HepG2 (cell line): ENCODE measurements around the gene KANSL1. TPM values are rescaled to one million over a fixed set of nuclear protein-coding genes. Genes with fewer than 3 reads are reported as not detected.

Source experiments
- ATAC-seq: fragments of 200-7000 bp; cut with Tn5 transposase; 3 replicates; pipeline ENCODE4 v1.9.1; 2020; ENCODE audit warnings: mild to moderate bottlenecking, moderate library complexity
- BruUV-seq: library from RNA; stranded (reverse); fragments of 400-500 nt; replicated peaks from 2 replicates; lab custom pipeline; 2021; lab: Mats Ljungman, UMichigan
- CTCF ChIA-PET: fragments of 300-600 bp; formaldehyde crosslinking; extraction: SDS; loops from one replicate; lab custom pipeline; 2021; ENCODE audit warnings: low total read pairs, inconsistent platforms, low intra/inter-chr PET ratio; lab: Yijun Ruan, JAX
- POLR2A ChIA-PET: fragments of 350-600 bp; sonication (Branson Sonifier 250); formaldehyde crosslinking; loops from one replicate; lab custom pipeline; 2020; ENCODE audit warnings: antibody characterized with exemption, inconsistent platforms; lab: Yijun Ruan, JAX
- DNase-seq: peaks from one replicate; pipeline ENCODE4 v3.0.0-alpha.2; 2015; ENCODE audit warnings: low spot score
- FAIRE-seq: peaks from 3 replicates; lab custom pipeline; 2011; peaks lifted over from hg19 to GRCh38; lab: Jason Lieb, UNC
- H2AFZ ChIP-seq: one replicate; pipeline ENCODE4 v1.6.1; 2011; ENCODE audit warnings: low read length, inconsistent platforms
- H3K27ac ChIP-seq: fragments of 300-600 bp; 3 replicates; pipeline ENCODE4 v1.8.0; 2011; ENCODE audit warnings: mixed run types, mild to moderate bottlenecking, mixed read lengths, low read length, inconsistent platforms; ENCODE audit not compliant: insufficient read depth; ENCODE audit errors: extremely low read length
- H3K27me3 ChIP-seq, 2 experiments: fragments of 200-600 bp in 1 of 2; 2 replicates in 1 of 2; 3 replicates in 1 of 2; pipeline versions ENCODE4 v1.6.0 to v1.8.0; 2011; ENCODE audit warnings: low read length in 2 of 2, mild to moderate bottlenecking in 2 of 2, moderate library complexity in 2 of 2, inconsistent platforms in 1 of 2; ENCODE audit not compliant: insufficient read depth in 2 of 2, control insufficient read depth in 1 of 2
- H3K36me3 ChIP-seq, 2 experiments: fragments of 200-600 bp in 1 of 2; replicated peaks in 1 of 2; 2 replicates in 1 of 2; 3 replicates in 1 of 2; pipeline versions ENCODE4 v1.5.1 to v1.8.0; 2011; ENCODE audit warnings: low read length in 2 of 2, inconsistent platforms in 1 of 2; ENCODE audit not compliant: insufficient read depth in 2 of 2, control insufficient read depth in 1 of 2
- H3K4me1 ChIP-seq: 2 replicates; pipeline ENCODE4 v1.5.1; 2012; ENCODE audit warnings: low read length, inconsistent platforms; ENCODE audit not compliant: insufficient read depth
- H3K4me2 ChIP-seq: 2 replicates; pipeline ENCODE4 v1.6.0; 2011; ENCODE audit warnings: low read depth, low read length, inconsistent platforms
- H3K4me3 ChIP-seq, 3 experiments: fragments of 200-600 bp in 1 of 3; sonication (generic), shearing (Covaris generic) in 1 of 3; replicated peaks in 1 of 3; 2 replicates each; pipeline ENCODE4 v1.5.1; 2011 to 2016; ENCODE audit warnings: low read length in 3 of 3, inconsistent platforms in 2 of 3, low read depth in 2 of 3, mild to moderate bottlenecking in 2 of 3, control low read depth in 1 of 3, mixed read lengths in 1 of 3; ENCODE audit not compliant: insufficient read depth in 1 of 3
- H3K79me2 ChIP-seq: one replicate; pipeline ENCODE4 v1.6.1; 2011; ENCODE audit warnings: low read length, inconsistent platforms; ENCODE audit not compliant: insufficient read depth
- H3K9ac ChIP-seq: 2 replicates; pipeline ENCODE4 v1.6.0; 2011; ENCODE audit warnings: mild to moderate bottlenecking, low read depth, low read length, inconsistent platforms; ENCODE audit not compliant: insufficient read depth
- H3K9me3 ChIP-seq: 2 replicates; pipeline ENCODE4 v1.5.1; 2012; ENCODE audit warnings: mild to moderate bottlenecking, low read length
- H4K20me1 ChIP-seq: 2 replicates; pipeline ENCODE4 v1.6.0; 2011; ENCODE audit warnings: inconsistent platforms, mild to moderate bottlenecking, low read length, moderate library complexity; ENCODE audit not compliant: insufficient read depth
- ATF1 ChIP-seq: IDR thresholded peaks from 2 replicates; pipeline ENCODE4 v1.6.1; 2016; ENCODE audit warnings: mild to moderate bottlenecking, control low read depth
- BATF2 ChIP-seq: sonication (generic); formaldehyde crosslinking; IDR thresholded peaks from 2 replicates; pipeline ENCODE4 v1.8.0; 2022; ENCODE audit warnings: mild to moderate bottlenecking, missing genetic modification reagents, moderate library complexity
- BRCA1 ChIP-seq: sonication (generic); formaldehyde crosslinking; IDR thresholded peaks from 2 replicates; pipeline ENCODE4 v1.4.0; 2020; ENCODE audit warnings: missing genetic modification reagents
- EZH2 ChIP-seq: conservative IDR thresholded peaks from 2 replicates; pipeline ENCODE4 v1.6.1; 2012; ENCODE audit warnings: mild to moderate bottlenecking, low read depth, low read length, moderate library complexity
- FOXA1 ChIP-seq, 2 experiments: fragments of 450-650 bp in 1 of 2; sonication (generic) in 1 of 2; formaldehyde crosslinking in 1 of 2; IDR thresholded peaks; 2 replicates each; pipeline versions ENCODE4 v1.4.0 to v1.6.1; 2016 to 2020; ENCODE audit warnings: missing genetic modification reagents in 1 of 2
- FOXA3 ChIP-seq: IDR thresholded peaks from 2 replicates; pipeline ENCODE4 v1.6.1; 2016; ENCODE audit warnings: missing genetic modification reagents, missing compliant biosample characterization
- JDP2 ChIP-seq: sonication (generic); formaldehyde crosslinking; IDR thresholded peaks from 2 replicates; pipeline ENCODE4 v1.8.1; 2022; ENCODE audit warnings: missing genetic modification reagents, borderline replicate concordance
- NFIB ChIP-seq: sonication (generic); formaldehyde crosslinking; IDR thresholded peaks from 2 replicates; pipeline ENCODE4 v1.9.0; 2021; ENCODE audit warnings: missing genetic modification reagents, mild to moderate bottlenecking, borderline replicate concordance
- RBM39 ChIP-seq: fragments of 200-400 bp; formaldehyde crosslinking; IDR thresholded peaks from one replicate; pipeline ENCODE4 v1.6.1; 2018; ENCODE audit warnings: antibody characterized with exemption, mild to moderate bottlenecking, low read depth, low read length; ENCODE audit not compliant: poor library complexity, severe bottlenecking
- SATB2 ChIP-seq: sonication (generic); formaldehyde crosslinking; IDR thresholded peaks from 2 replicates; pipeline ENCODE4 v1.5.0; 2020; ENCODE audit warnings: missing genetic modification reagents
- ZC3H13 ChIP-seq: sonication (generic); formaldehyde crosslinking; IDR thresholded peaks from 2 replicates; pipeline ENCODE4 v1.8.1; 2023; ENCODE audit warnings: mild to moderate bottlenecking, missing genetic modification reagents, moderate library complexity
- ZFP1 ChIP-seq: IDR thresholded peaks from 2 replicates; pipeline ENCODE4 v1.6.1; 2016
- ZKSCAN5 ChIP-seq: sonication (generic); formaldehyde crosslinking; IDR thresholded peaks from 2 replicates; pipeline ENCODE4 v1.5.1; 2020; ENCODE audit warnings: mild to moderate bottlenecking, missing genetic modification reagents
- ZNF530 ChIP-seq: sonication (generic); formaldehyde crosslinking; IDR thresholded peaks from 2 replicates; pipeline ENCODE4 v1.5.0; 2020; ENCODE audit warnings: low read depth, mild to moderate bottlenecking, missing genetic modification reagents
- ZNF577 ChIP-seq: sonication (generic); formaldehyde crosslinking; IDR thresholded peaks from 2 replicates; pipeline ENCODE4 v1.4.0; 2020; ENCODE audit warnings: mild to moderate bottlenecking, low read depth, missing genetic modification reagents, borderline replicate concordance
- ZNF629 ChIP-seq: sonication (generic); formaldehyde crosslinking; conservative IDR thresholded peaks from 2 replicates; pipeline ENCODE4 v1.5.0; 2020; ENCODE audit warnings: missing genetic modification reagents
- ZSCAN31 ChIP-seq: sonication (generic); formaldehyde crosslinking; IDR thresholded peaks from 2 replicates; pipeline ENCODE4 v1.5.0; 2020; ENCODE audit warnings: low read depth, mild to moderate bottlenecking, missing genetic modification reagents
- WGBS: methylation state at CpG from one replicate; pipeline ENCODE4 v1.1.6; 2017; ENCODE audit warnings: low lambda C conversion rate; 5-methylcytosine and 5-hydroxymethylcytosine counted together
- in situ Hi-C: cut with HindIII; loops from 2 replicates; pipeline ENCODE4 v1.10.0; 2017; ENCODE audit warnings: low pct_unique_long_range_greater_than_20kb; ENCODE audit not compliant: extremely low pct_ligation_motif_present
- intact Hi-C: fragments of 100-400 bp; cut with micrococcal nuclease; formaldehyde crosslinking; loops from one replicate; pipeline ENCODE4 v1.10.0; 2022; ENCODE audit not compliant: unreplicated experiment
- polyA plus RNA-seq, 8 experiments: library from polyadenylated mRNA; depleted of rRNA in 3 of 8; stranded (reverse) in 7 of 8; unstranded in 1 of 8; fragments of >200 nt; fragmentation: Illumina TruSeq in 4 of 8; extraction: Trizol in 4 of 8; gene quantifications; 2 replicates each; pipeline versions ENCODE4 v1.2.1 to v1.2.3, GENCODE V29; 2011 to 2016; ENCODE audit warnings: low read depth in 4 of 8, missing spikeins in 1 of 8, mixed read lengths in 1 of 8; ENCODE audit not compliant: insufficient read depth in 1 of 8
- total RNA-seq, 5 experiments: library from RNA; depleted of rRNA; stranded (reverse); fragments of >200 nt; fragmentation: Illumina TruSeq; extraction: Trizol; gene quantifications; 2 replicates each; pipeline ENCODE4 v1.2.3, GENCODE V29; 2016; ENCODE audit warnings: low read depth in 1 of 5
- TF ChIP-seq, protein P1 (sequence below): IDR thresholded peaks from 2 replicates; pipeline ENCODE4 v1.6.1; 2016; ENCODE audit warnings: mild to moderate bottlenecking, missing biosample characterization, missing genetic modification reagents
- TF ChIP-seq, protein P2 (sequence below), 2 experiments: sonication (generic) in 1 of 2; formaldehyde crosslinking in 1 of 2; IDR thresholded peaks; 2 replicates each; pipeline versions ENCODE4 v1.4.0 to v1.6.1; 2016 to 2020; ENCODE audit warnings: borderline replicate concordance in 1 of 2, low read depth in 1 of 2, mild to moderate bottlenecking in 1 of 2, missing genetic modification reagents in 1 of 2
- TF ChIP-seq, protein P3 (sequence below): sonication (generic); formaldehyde crosslinking; IDR thresholded peaks from 2 replicates; pipeline ENCODE4 v1.5.1; 2020; ENCODE audit warnings: mild to moderate bottlenecking, missing genetic modification reagents, moderate library complexity

The KANSL1 gene
- total and polyA plus RNA-seq, 2 of the 13 experiments (the other 11 are each of a cell fraction or from before 2014, with no cell fraction given): 24.0 to 59.6 TPM

- ChIA-PET POLR2A (no interaction called here), CTCF (no interaction called here)
- no peaks in the 10 kb centered on the region for H3K9me3 ChIP-seq
- TF ChIP-seq, protein P1, sequence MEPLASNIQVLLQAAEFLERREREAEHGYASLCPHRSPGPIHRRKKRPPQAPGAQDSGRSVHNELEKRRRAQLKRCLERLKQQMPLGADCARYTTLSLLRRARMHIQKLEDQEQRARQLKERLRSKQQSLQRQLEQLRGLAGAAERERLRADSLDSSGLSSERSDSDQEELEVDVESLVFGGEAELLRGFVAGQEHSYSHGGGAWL (CRISPR knock-in tag): no peak
- TF ChIP-seq ZSCAN31 (CRISPR knock-in tag) (no peak), BRCA1 (no peak), NFIB (CRISPR knock-in tag) (no peak), ZNF577 (CRISPR knock-in tag) (no peak), JDP2 (CRISPR knock-in tag) (no peak), BATF2 (CRISPR knock-in tag) (no peak), FOXA3 (CRISPR knock-in tag) (no peak), EZH2 (no peak), ZC3H13 (CRISPR knock-in tag) (no peak), SATB2 (CRISPR knock-in tag) (no peak), FOXA1 (IDR thresholded peaks at IDR 0.05) (no peak), FOXA1 (CRISPR knock-in tag; IDR thresholded peaks at IDR 0.05) (no peak), RBM39 (no peak), ZNF629 (CRISPR knock-in tag) (no peak), ATF1 (no peak), ZKSCAN5 (no peak), ZNF530 (CRISPR knock-in tag) (no peak), ZFP1 (CRISPR knock-in tag) (no peak)
- TF ChIP-seq, protein P2, sequence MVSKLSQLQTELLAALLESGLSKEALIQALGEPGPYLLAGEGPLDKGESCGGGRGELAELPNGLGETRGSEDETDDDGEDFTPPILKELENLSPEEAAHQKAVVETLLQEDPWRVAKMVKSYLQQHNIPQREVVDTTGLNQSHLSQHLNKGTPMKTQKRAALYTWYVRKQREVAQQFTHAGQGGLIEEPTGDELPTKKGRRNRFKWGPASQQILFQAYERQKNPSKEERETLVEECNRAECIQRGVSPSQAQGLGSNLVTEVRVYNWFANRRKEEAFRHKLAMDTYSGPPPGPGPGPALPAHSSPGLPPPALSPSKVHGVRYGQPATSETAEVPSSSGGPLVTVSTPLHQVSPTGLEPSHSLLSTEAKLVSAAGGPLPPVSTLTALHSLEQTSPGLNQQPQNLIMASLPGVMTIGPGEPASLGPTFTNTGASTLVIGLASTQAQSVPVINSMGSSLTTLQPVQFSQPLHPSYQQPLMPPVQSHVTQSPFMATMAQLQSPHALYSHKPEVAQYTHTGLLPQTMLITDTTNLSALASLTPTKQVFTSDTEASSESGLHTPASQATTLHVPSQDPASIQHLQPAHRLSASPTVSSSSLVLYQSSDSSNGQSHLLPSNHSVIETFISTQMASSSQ (IDR thresholded peaks at IDR 0.05; ENCODE audit: low read depth): no peak
- TF ChIP-seq, protein P2 (CRISPR knock-in tag; IDR thresholded peaks at IDR 0.05; ENCODE audit: borderline replicate concordance): no peak
- TF ChIP-seq, protein P3, sequence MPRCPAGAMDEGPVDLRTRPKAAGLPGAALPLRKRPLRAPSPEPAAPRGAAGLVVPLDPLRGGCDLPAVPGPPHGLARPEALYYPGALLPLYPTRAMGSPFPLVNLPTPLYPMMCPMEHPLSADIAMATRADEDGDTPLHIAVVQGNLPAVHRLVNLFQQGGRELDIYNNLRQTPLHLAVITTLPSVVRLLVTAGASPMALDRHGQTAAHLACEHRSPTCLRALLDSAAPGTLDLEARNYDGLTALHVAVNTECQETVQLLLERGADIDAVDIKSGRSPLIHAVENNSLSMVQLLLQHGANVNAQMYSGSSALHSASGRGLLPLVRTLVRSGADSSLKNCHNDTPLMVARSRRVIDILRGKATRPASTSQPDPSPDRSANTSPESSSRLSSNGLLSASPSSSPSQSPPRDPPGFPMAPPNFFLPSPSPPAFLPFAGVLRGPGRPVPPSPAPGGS (CRISPR knock-in tag): no peak
- no peak overlapping the region for H2AFZ ChIP-seq
- in situ Hi-C loops: no loop called here
- intact Hi-C loops: loop anchor here (5.0 kb wide), 1 partner anchor 56 kb away; no protein-coding TSS in a partner anchor
- no peak overlapping the region for H3K9ac ChIP-seq
- BruUV-seq: no TSS peak
- no peak overlapping the region for H3K4me2 ChIP-seq
- H3K79me2 ChIP-seq: peaks cover 93% of the 10 kb centered on the region
- 96% methylated on average over 4 of the region's 4 CpGs for WGBS
- H3K27ac ChIP-seq: no peak overlapping the region
- no peak for DNase-seq
- ATAC-seq: no peak
- no peak overlapping the region for H3K4me3 ChIP-seq
- peaks cover 41% of the 10 kb centered on the region for H3K4me1 ChIP-seq
- H4K20me1 ChIP-seq: peaks cover 85% of the 10 kb centered on the region
- FAIRE-seq: no peak
- H3K27me3 ChIP-seq: no peaks in the 10 kb centered on the region
- H3K36me3 ChIP-seq: 0 out of 5 replicates have a peak, but pooled peaks cover 1 to 2% of the 10 kb centered on the region in 2 experiments
Measured at GRCh38 chr17:46148247-46148646, 45.0 kb downstream of the KANSL1 start.
